Neural cell (in vitro differentiated cells): ENCODE results near the gene ZNF804B.

Source experiments
- EP300 ChIP-seq: fragments of 450-650 bp; conservative IDR thresholded peaks from 2 replicates; pipeline ENCODE4 v1.6.1; 2014; ENCODE audit warnings: antibody characterized with exemption, mild to moderate bottlenecking, moderate library complexity; ENCODE audit not compliant: poor library complexity, severe bottlenecking
- EZH2 ChIP-seq: fragments of 200-600, 300-800 bp; shearing (Covaris generic), sonication (generic); IDR thresholded peaks from 2 replicates; pipeline ENCODE4 v1.6.1; 2014; ENCODE audit warnings: antibody characterized with exemption, low read length, borderline replicate concordance, mild to moderate bottlenecking; ENCODE audit not compliant: insufficient read depth, poor library complexity, severe bottlenecking
- MXI1 ChIP-seq: fragments of 450-650 bp; conservative IDR thresholded peaks from 2 replicates; pipeline ENCODE4 v1.6.1; 2014; ENCODE audit warnings: antibody characterized with exemption, mild to moderate bottlenecking; ENCODE audit not compliant: poor library complexity, severe bottlenecking
- POLR2AphosphoS5 ChIP-seq: IDR thresholded peaks from 2 replicates; pipeline ENCODE4 v1.6.1; 2012
- RAD21 ChIP-seq: fragments of 450-650 bp; conservative IDR thresholded peaks from 2 replicates; pipeline ENCODE4 v1.6.1; 2014; ENCODE audit warnings: antibody characterized with exemption, mild to moderate bottlenecking, moderate library complexity
- SMC3 ChIP-seq: fragments of 450-650 bp; conservative IDR thresholded peaks from 2 replicates; pipeline ENCODE4 v1.6.1; 2014; ENCODE audit warnings: antibody characterized with exemption, mild to moderate bottlenecking, moderate library complexity; ENCODE audit not compliant: poor library complexity
- TAF1 ChIP-seq: IDR thresholded peaks from 2 replicates; pipeline ENCODE4 v1.6.1; 2012; ENCODE audit warnings: low read depth
- TF ChIP-seq, protein P1 (sequence below): fragments of 450-650 bp; IDR thresholded peaks from 2 replicates; pipeline ENCODE4 v1.5.1; 2014; ENCODE audit warnings: antibody characterized with exemption, mild to moderate bottlenecking, moderate library complexity; ENCODE audit not compliant: poor library complexity, severe bottlenecking

DNA sequence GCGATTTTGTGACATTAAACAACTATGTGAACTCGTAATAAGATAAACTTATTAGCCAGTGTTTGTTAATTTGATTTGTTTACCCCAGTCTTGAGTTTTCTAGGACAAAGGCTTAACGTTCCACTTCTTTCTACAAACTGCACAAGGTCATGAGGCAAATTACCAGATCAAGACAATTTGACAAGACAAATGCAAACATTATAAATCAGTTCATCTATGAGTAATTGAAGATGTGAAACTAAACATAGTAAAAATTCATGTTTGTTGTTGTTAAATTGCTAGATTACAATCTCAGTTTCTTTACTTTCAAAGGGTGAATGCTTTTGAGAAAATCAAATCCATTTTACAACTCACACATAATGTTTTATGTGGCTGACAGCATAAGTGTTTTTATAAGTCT is 13.4 kb upstream of the ZNF804B start:
- TF ChIP-seq, protein P1, sequence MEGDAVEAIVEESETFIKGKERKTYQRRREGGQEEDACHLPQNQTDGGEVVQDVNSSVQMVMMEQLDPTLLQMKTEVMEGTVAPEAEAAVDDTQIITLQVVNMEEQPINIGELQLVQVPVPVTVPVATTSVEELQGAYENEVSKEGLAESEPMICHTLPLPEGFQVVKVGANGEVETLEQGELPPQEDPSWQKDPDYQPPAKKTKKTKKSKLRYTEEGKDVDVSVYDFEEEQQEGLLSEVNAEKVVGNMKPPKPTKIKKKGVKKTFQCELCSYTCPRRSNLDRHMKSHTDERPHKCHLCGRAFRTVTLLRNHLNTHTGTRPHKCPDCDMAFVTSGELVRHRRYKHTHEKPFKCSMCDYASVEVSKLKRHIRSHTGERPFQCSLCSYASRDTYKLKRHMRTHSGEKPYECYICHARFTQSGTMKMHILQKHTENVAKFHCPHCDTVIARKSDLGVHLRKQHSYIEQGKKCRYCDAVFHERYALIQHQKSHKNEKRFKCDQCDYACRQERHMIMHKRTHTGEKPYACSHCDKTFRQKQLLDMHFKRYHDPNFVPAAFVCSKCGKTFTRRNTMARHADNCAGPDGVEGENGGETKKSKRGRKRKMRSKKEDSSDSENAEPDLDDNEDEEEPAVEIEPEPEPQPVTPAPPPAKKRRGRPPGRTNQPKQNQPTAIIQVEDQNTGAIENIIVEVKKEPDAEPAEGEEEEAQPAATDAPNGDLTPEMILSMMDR: no peak
- TF ChIP-seq EZH2 (no peak), SMC3 (no peak), RAD21 (no peak), TAF1 (no peak), POLR2AphosphoS5 (no peak), MXI1 (no peak), EP300 (no peak)
